Lung (tissue), 12 donors: ENCODE measurements around the gene GADD45GIP1. TPM values are rescaled to one million over a fixed set of nuclear protein-coding genes. Genes with fewer than 3 reads are reported as not detected.
A peak's percentile ranks its signal among the peaks of the same experiment; 100 is the strongest.

Experiments used
- ATAC-seq: fragments of 200-7000 bp; cut with Tn5 transposase; one replicate; pipeline ENCODE4 v1.9.1; 2020; ENCODE audit warnings: moderate number of reproducible peaks; ENCODE audit not compliant: insufficient read depth, low FRiP score
- DNase-seq, 3 donors: peaks; one replicate each; pipeline ENCODE4 v3.0.0-alpha.2; 2013 to 2017
- H3K27ac ChIP-seq, 2 donors: one replicate each; pipeline ENCODE4 v1.5.1; 2013; ENCODE audit warnings: mild to moderate bottlenecking in 2 of 2, moderate library complexity in 2 of 2, control low read depth in 1 of 2, inconsistent platforms in 1 of 2, low read depth in 1 of 2, low read length in 1 of 2
- H3K27me3 ChIP-seq, 3 donors: one replicate each; pipeline ENCODE4 v1.5.1; 2013; ENCODE audit warnings: low read length in 2 of 3; ENCODE audit not compliant: control insufficient read depth in 3 of 3, insufficient read depth in 3 of 3
- H3K36me3 ChIP-seq, 4 donors: one replicate each; pipeline ENCODE4 v1.5.1; 2013; ENCODE audit warnings: low read length in 4 of 4, mild to moderate bottlenecking in 1 of 4, moderate library complexity in 1 of 4; ENCODE audit not compliant: control insufficient read depth in 4 of 4, insufficient read depth in 4 of 4
- H3K4me1 ChIP-seq, 5 donors: one replicate each; pipeline ENCODE4 v1.5.1; 2013; ENCODE audit warnings: low read length in 5 of 5, mild to moderate bottlenecking in 2 of 5, moderate library complexity in 1 of 5; ENCODE audit not compliant: control insufficient read depth in 5 of 5, insufficient read depth in 5 of 5
- H3K4me3 ChIP-seq: one replicate; pipeline ENCODE4 v1.5.1; 2013; ENCODE audit warnings: mild to moderate bottlenecking, control low read depth, moderate library complexity
- H3K9ac ChIP-seq, 2 donors: one replicate each; pipeline ENCODE4 v1.5.1; 2013; ENCODE audit warnings: low read length in 2 of 2, control low read depth in 1 of 2; ENCODE audit not compliant: insufficient read depth in 1 of 2
- H3K9me3 ChIP-seq, 4 donors: one replicate each; pipeline ENCODE4 v1.5.1; 2013; ENCODE audit warnings: low read length in 3 of 4, mild to moderate bottlenecking in 1 of 4, moderate library complexity in 1 of 4; ENCODE audit not compliant: control insufficient read depth in 4 of 4, insufficient read depth in 3 of 4
- WGBS, 2 donors: extraction: QIAGEN DNeasy Blood & Tissue Kit; methylation state at CpG; one replicate each; pipeline ENCODE4 v1.1.7; 2013; 5-methylcytosine and 5-hydroxymethylcytosine counted together
- polyA plus RNA-seq, 2 donors: library from polyadenylated mRNA; stranded (reverse); fragments of 200-250 nt; gene quantifications; one replicate each; pipeline ENCODE4 v1.2.1, GENCODE V29; 2013
- total RNA-seq, 2 donors: library from RNA; depleted of rRNA in 1 of 2; stranded (reverse); fragments of >200 nt in 1 of 2; gene quantifications; one replicate each; pipeline ENCODE4 v1.2.1, GENCODE V29; 2014 to 2021
- TF ChIP-seq, protein P1 (sequence below): IDR thresholded peaks from 2 replicates; pipeline ENCODE4 v1.5.1; 2012; ENCODE audit warnings: mild to moderate bottlenecking; ENCODE audit errors: control extremely low read depth, extremely low read depth
- donor health status: control.
- donor health status: control.
- donor health status: Bipolar disorder and iron deficiency.
- donor health status: healthy.
- donor health status: DM: yes; HTN: yes; CAD: no.

Gene GADD45GIP1
- total and polyA plus RNA-seq, 4 donors: 14.9 to 69.0 (median 36.3) TPM

DNA sequence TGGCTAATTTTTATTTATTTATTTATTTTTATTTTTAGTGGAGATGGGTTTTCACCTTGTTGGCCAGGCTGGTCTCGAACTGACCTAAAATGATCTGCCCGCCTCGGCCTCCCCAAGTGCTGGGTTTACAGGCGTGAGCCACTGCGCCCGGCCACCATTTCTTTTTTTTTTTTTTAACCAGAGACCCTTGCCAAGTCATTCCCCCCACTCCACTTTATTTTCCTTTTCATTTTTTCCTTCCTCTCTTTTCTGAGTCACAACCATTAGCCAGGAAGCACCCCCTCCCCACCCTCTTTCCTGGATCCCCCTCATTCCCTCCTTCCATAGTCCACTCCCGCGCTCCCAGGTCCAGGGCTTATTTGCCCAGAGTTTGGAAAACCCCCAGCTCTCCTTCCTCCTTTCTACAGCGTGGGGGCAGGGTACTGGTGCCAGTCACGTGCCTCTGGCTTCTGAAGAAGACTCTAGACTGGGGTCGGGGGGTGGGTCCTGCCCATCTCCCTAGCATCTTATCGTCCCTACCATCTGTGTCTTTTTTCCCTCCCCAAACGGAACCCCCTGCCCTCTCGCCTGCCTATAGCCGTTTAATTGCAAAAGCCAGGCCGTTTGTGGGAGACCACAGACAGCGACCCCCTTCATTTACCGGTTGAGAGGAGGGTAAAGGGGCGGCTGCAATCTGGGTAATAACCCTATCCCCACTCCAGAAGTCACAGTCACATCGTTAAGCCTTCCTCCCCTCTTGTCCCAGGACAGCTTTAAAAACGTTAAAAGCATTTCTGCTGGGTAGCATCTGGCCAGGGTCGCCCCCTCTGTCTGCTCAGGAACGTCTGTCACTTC is 19.7 kb downstream of the GADD45GIP1 start:
- Histone ChIP-seq H3K4me3 (peak overlapping the region; percentile 24), H3K4me1 (peaks cover 14 to 35% (median 22%) of the 10 kb centered on the region in 5 donors), H3K27ac (peak overlapping the region in 1 of 2 donors; percentile 52), H3K27me3 (no peaks in the 10 kb centered on the region), H3K9ac (peak overlapping the region in 1 of 2 donors; percentile 70), H3K36me3 (peaks cover 10 to 34% (median 25%) of the 10 kb centered on the region in 4 donors), H3K9me3 (no peaks in the 10 kb centered on the region)
- no peak for ATAC-seq
- TF ChIP-seq, protein P1, sequence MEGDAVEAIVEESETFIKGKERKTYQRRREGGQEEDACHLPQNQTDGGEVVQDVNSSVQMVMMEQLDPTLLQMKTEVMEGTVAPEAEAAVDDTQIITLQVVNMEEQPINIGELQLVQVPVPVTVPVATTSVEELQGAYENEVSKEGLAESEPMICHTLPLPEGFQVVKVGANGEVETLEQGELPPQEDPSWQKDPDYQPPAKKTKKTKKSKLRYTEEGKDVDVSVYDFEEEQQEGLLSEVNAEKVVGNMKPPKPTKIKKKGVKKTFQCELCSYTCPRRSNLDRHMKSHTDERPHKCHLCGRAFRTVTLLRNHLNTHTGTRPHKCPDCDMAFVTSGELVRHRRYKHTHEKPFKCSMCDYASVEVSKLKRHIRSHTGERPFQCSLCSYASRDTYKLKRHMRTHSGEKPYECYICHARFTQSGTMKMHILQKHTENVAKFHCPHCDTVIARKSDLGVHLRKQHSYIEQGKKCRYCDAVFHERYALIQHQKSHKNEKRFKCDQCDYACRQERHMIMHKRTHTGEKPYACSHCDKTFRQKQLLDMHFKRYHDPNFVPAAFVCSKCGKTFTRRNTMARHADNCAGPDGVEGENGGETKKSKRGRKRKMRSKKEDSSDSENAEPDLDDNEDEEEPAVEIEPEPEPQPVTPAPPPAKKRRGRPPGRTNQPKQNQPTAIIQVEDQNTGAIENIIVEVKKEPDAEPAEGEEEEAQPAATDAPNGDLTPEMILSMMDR: no peak
- 11 to 20% methylated on average over 23 of the region's 23 CpGs for WGBS, 2 donors
- DNase-seq: peak; percentile 43 to 57 (median 51)

DNA sequence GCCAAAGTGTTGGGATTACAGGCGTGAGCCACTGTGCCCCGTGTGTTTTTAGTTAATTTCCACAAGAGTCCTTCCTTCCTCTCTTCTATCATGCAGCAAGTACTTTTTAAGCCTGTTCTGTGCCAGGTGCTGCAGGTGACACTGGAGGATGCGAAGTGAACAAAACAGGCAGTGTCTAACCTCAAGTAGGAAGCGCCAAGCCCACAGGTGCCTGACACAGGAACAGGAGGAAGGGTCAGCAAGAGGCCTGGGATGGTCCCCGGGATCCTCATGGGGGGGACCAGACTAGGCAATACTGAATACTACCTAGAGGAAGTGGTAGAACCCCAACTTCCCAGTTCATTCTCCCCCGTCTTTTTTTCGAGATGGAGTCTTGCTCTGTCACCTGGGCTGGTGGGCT is 20.4 kb downstream of the GADD45GIP1 start:
- Histone ChIP-seq H3K4me3 (no peak overlapping the region), H3K27ac (no peak overlapping the region), H3K9ac (no peak overlapping the region), H3K27me3 (no peaks in the 10 kb centered on the region), H3K4me1 (peaks cover 17 to 36% (median 23%) of the 10 kb centered on the region in 5 donors), H3K9me3 (no peaks in the 10 kb centered on the region), H3K36me3 (peaks cover 10 to 30% (median 20%) of the 10 kb centered on the region in 4 donors)
- 38 to 61% methylated on average over 7 of the region's 7 CpGs for WGBS, 2 donors
- DNase-seq: no peak
- no peak for ATAC-seq
- TF ChIP-seq, protein P1: no peak

- Histone ChIP-seq H3K27ac (no peak overlapping the region), H3K9me3 (no peaks in the 10 kb centered on the region), H3K4me3 (no peak overlapping the region), H3K9ac (no peak overlapping the region), H3K4me1 (peaks cover 6 to 27% (median 16%) of the 10 kb centered on the region in 5 donors), H3K36me3 (peaks cover under 1 to 16% (median 9%) of the 10 kb centered on the region in 4 donors), H3K27me3 (no peaks in the 10 kb centered on the region)
- TF ChIP-seq, protein P1: no peak
- WGBS, 2 donors: 85 to 90% methylated on average over 10 of the region's 10 CpGs
- ATAC-seq (no peak), DNase-seq (no peak)
Measured at GRCh38 chr19:12935071-12935470, 22.0 kb downstream of the GADD45GIP1 start.
